ENCODE data around the gene RSRC1.

GRCh38 chr3:158312560-158313141, 202.8 kb downstream of the RSRC1 start:
- TF ChIP-seq, protein P1, sequence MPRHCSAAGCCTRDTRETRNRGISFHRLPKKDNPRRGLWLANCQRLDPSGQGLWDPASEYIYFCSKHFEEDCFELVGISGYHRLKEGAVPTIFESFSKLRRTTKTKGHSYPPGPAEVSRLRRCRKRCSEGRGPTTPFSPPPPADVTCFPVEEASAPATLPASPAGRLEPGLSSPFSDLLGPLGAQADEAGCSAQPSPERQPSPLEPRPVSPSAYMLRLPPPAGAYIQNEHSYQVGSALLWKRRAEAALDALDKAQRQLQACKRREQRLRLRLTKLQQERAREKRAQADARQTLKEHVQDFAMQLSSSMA (CRISPR knock-in tag; IDR thresholded peaks at IDR 0.05): no peak
- TF ChIP-seq ZNF354B (CRISPR knock-in tag; IDR thresholded peaks at IDR 0.05) (no peak), POLR2AphosphoS5 (IDR thresholded peaks at IDR 0.05; ENCODE audit: low read depth, low read length) (no peak), MED1 (CRISPR knock-in tag; IDR thresholded peaks at IDR 0.05) (no peak), DR1 (CRISPR knock-in tag; IDR thresholded peaks at IDR 0.05) (no peak)

Measured in HepG2 (cell line).